Endothelial cell of umbilical vein (primary cell): ENCODE results near the gene EHD3. TPM values are rescaled to one million over a fixed set of nuclear protein-coding genes. Genes with fewer than 3 reads are reported as not detected.

Experiments used
- BruUV-seq: library from RNA; stranded (reverse); fragments of 400-500 nt; replicated peaks from 2 replicates; lab custom pipeline; 2021; lab: Mats Ljungman, UMichigan
- CTCF ChIA-PET: fragments of 300-600, 350-600 bp; sonication (Branson Sonifier 250); formaldehyde crosslinking; loops from one replicate; lab custom pipeline; 2021; ENCODE audit warnings: antibody characterized with exemption, inconsistent platforms; lab: Charles Lee
- POLR2A ChIA-PET: fragments of 300-600, 350-600 bp; sonication (Branson Sonifier 250); formaldehyde crosslinking; loops from one replicate; lab custom pipeline; 2021; ENCODE audit warnings: antibody characterized with exemption, inconsistent platforms; lab: Charles Lee
- DNase-seq: peaks from one replicate; pipeline ENCODE4 v3.0.0-alpha.2; 2011; ENCODE audit warnings: low read depth, low spot score
- FAIRE-seq: peaks from 2 replicates; lab custom pipeline; 2011; peaks lifted over from hg19 to GRCh38; lab: Jason Lieb, UNC
- H2AFZ ChIP-seq: 2 replicates; pipeline ENCODE4 v1.6.0; 2012; ENCODE audit warnings: low read depth, low read length, control low read depth, inconsistent platforms
- H3K27ac ChIP-seq: 2 replicates; pipeline ENCODE4 v1.5.1; 2011; ENCODE audit warnings: low read depth, mild to moderate bottlenecking, control low read depth, low read length, moderate library complexity; ENCODE audit not compliant: insufficient read depth
- H3K27me3 ChIP-seq, 2 experiments: 2 replicates each; pipeline versions ENCODE4 v1.6.0 to v1.6.1; 2011; ENCODE audit warnings: low read length in 2 of 2, mixed read lengths in 1 of 2; ENCODE audit not compliant: control insufficient read depth in 2 of 2, insufficient read depth in 2 of 2
- H3K36me3 ChIP-seq, 2 experiments: 2 replicates in 1 of 2; 3 replicates in 1 of 2; pipeline ENCODE4 v1.5.1; 2011; ENCODE audit warnings: low read length in 2 of 2, mild to moderate bottlenecking in 1 of 2, moderate library complexity in 1 of 2; ENCODE audit not compliant: control insufficient read depth in 2 of 2, insufficient read depth in 2 of 2; ENCODE audit errors: extremely low read depth in 1 of 2
- H3K4me1 ChIP-seq: 3 replicates; pipeline ENCODE4 v1.5.1; 2011; ENCODE audit warnings: mild to moderate bottlenecking, low read length; ENCODE audit not compliant: control insufficient read depth, insufficient read depth; ENCODE audit errors: extremely low read depth
- H3K4me2 ChIP-seq: 2 replicates; pipeline ENCODE4 v1.6.1; 2011; ENCODE audit warnings: low read length, control low read depth, mixed read lengths; ENCODE audit not compliant: insufficient read depth
- H3K4me3 ChIP-seq, 3 experiments: fragments of 200-600 bp in 1 of 3; sonication (generic), shearing (Covaris generic) in 1 of 3; replicated peaks in 1 of 3; 2 replicates each; pipeline ENCODE4 v1.5.1; 2011 to 2016; ENCODE audit warnings: control low read depth in 3 of 3, low read length in 3 of 3, mild to moderate bottlenecking in 2 of 3, inconsistent platforms in 1 of 3, low read depth in 1 of 3, moderate library complexity in 1 of 3; ENCODE audit not compliant: insufficient read depth in 1 of 3
- H3K79me2 ChIP-seq: 2 replicates; pipeline ENCODE4 v1.6.0; 2012; ENCODE audit warnings: low read length, inconsistent platforms; ENCODE audit not compliant: control insufficient read depth, insufficient read depth
- H3K9ac ChIP-seq: replicated peaks from 2 replicates; pipeline ENCODE3; 2011; ENCODE audit warnings: low read length, control low read depth; ENCODE audit not compliant: insufficient read depth; ENCODE audit errors: extremely low read depth
- H3K9me1 ChIP-seq: replicated peaks from 3 replicates; pipeline ENCODE4 v1.6.0; 2011; ENCODE audit warnings: mild to moderate bottlenecking, low read length; ENCODE audit not compliant: control insufficient read depth, insufficient read depth; ENCODE audit errors: extremely low read depth
- H3K9me3 ChIP-seq: replicated peaks from 2 replicates; pipeline ENCODE4 v1.5.1; 2012; ENCODE audit warnings: low read length, inconsistent platforms; ENCODE audit not compliant: control insufficient read depth, insufficient read depth
- H4K20me1 ChIP-seq: replicated peaks from 2 replicates; pipeline ENCODE3; 2011; ENCODE audit warnings: mild to moderate bottlenecking, low read length; ENCODE audit not compliant: control insufficient read depth, insufficient read depth; ENCODE audit errors: extremely low read depth
- FOS ChIP-seq: IDR thresholded peaks from 2 replicates; pipeline ENCODE4 v1.6.1; 2011; ENCODE audit warnings: mild to moderate bottlenecking, low read length, moderate library complexity, borderline replicate concordance; ENCODE audit not compliant: insufficient read depth
- GATA2 ChIP-seq: IDR thresholded peaks from 2 replicates; pipeline ENCODE4 v1.7.0; 2011; ENCODE audit warnings: low read depth, mild to moderate bottlenecking, moderate library complexity, mixed read lengths, low read length; ENCODE audit not compliant: insufficient read length, insufficient read depth
- JUN ChIP-seq: IDR thresholded peaks from 2 replicates; pipeline ENCODE4 v1.6.1; 2011; ENCODE audit warnings: borderline replicate concordance, low read depth; ENCODE audit not compliant: insufficient read length, insufficient read depth
- MAX ChIP-seq: IDR thresholded peaks from 2 replicates; pipeline ENCODE4 v1.6.1; 2011; ENCODE audit not compliant: insufficient read depth, insufficient read length
- MYC ChIP-seq: IDR thresholded peaks from one replicate; pipeline ENCODE4 v1.6.1; 2011; ENCODE audit warnings: mild to moderate bottlenecking, low read depth, low read length
- dilution Hi-C: fragments of 300-500 bp; cut with MboI; formaldehyde crosslinking; loops from one replicate; pipeline ENCODE4 v1.15.0; 2019; ENCODE audit warnings: low sequenced_read_pairs; ENCODE audit not compliant: extremely low pct_ligation_motif_present
- intact Hi-C: fragments of 100-400 bp; cut with micrococcal nuclease; formaldehyde crosslinking; loops from one replicate; pipeline ENCODE4 v1.10.0; 2022
- polyA plus RNA-seq, 4 experiments: library from polyadenylated mRNA; depleted of rRNA in 3 of 4; stranded (reverse) in 3 of 4; unstranded in 1 of 4; fragments of >200 nt; gene quantifications; 2 replicates each; pipeline versions ENCODE4 v1.2.1 to v1.2.3, GENCODE V29; 2011 to 2012; ENCODE audit warnings: missing spikeins in 1 of 4
- total RNA-seq: library from RNA; stranded (reverse); gene quantifications from 2 replicates; pipeline ENCODE4 v1.2.3, GENCODE V29; 2021

Gene EHD3
- total and polyA plus RNA-seq, 2 donors (not counting 3 experiments of a cell fraction or from before 2014, with no cell fraction given) = 6.5 to 12.1 TPM

DNA sequence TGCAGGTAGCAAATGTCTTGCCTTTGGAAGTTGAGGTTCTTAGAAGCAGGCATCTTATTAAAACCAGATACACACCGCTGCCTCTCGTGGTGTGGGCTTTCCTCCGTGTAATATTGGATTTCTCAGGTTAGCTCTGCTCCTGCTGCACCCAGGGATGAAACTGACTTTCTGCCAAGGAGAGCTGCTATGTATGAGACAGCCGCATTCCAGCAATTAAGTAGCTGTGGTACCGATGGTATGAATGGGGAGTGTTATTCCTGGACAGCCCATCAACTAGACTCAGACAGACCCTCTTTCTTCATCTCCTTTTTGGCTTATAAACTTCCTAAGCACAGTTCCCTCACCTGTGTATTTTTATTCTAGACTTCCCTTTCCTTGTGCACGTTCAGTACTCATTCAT is 6.8 kb upstream of the EHD3 start:
- POLR2A ChIA-PET = no interaction called here
- Histone ChIP-seq H3K27ac (no peak overlapping the region), H3K4me3 (no peak overlapping the region), H3K9ac (no peak overlapping the region), H3K9me1 (no peaks in the 10 kb centered on the region), H3K9me3 (no peaks in the 10 kb centered on the region), H3K27me3 (peaks cover 4 to 12% of the 10 kb centered on the region in 2 experiments), H3K4me1 (no peaks in the 10 kb centered on the region), H3K4me2 (no peak overlapping the region), H2AFZ (no peak overlapping the region), H4K20me1 (no peaks in the 10 kb centered on the region), H3K79me2 (no peaks in the 10 kb centered on the region), H3K36me3 (no peaks in the 10 kb centered on the region)
- intact Hi-C loops = no loop called here
- BruUV-seq = no TSS peak
- no peak for DNase-seq
- CTCF ChIA-PET = no interaction called here
- FAIRE-seq = no peak
- dilution Hi-C loops = no loop called here
- no peak for TF ChIP-seq MYC
- no peak for TF ChIP-seq MAX
- TF ChIP-seq FOS = no peak

- H3K9ac ChIP-seq = no peak overlapping the region
- H3K9me3 ChIP-seq = no peaks in the 10 kb centered on the region
- no peaks in the 10 kb centered on the region for H3K79me2 ChIP-seq
- TF ChIP-seq GATA2 (no peak), JUN (no peak)
- DNase-seq (no peak), FAIRE-seq (no peak)
- H4K20me1 ChIP-seq = no peaks in the 10 kb centered on the region
- ChIA-PET CTCF (no interaction called here), POLR2A (no interaction called here)
- H3K4me2 ChIP-seq = no peak overlapping the region
- intact Hi-C loops (no loop called here), dilution Hi-C loops (no loop called here)
- no TSS peak for BruUV-seq
- no peak overlapping the region for H3K4me3 ChIP-seq
- no peak overlapping the region for H2AFZ ChIP-seq
- no peaks in the 10 kb centered on the region for H3K4me1 ChIP-seq
- H3K9me1 ChIP-seq = no peaks in the 10 kb centered on the region
- no peaks in the 10 kb centered on the region for H3K36me3 ChIP-seq
- H3K27me3 ChIP-seq = peaks cover 5 to 12% of the 10 kb centered on the region in 2 experiments
- no peak overlapping the region for H3K27ac ChIP-seq
Measured at GRCh38 chr2:31227711-31228125, 6.2 kb upstream of the EHD3 start.
